RWPE2 (cell line): ENCODE data around the gene ZGRF1.

Source experiments
- ATAC-seq: fragments of 200-7000 bp; cut with Tn5 transposase; 3 replicates; pipeline ENCODE4 v1.9.1; 2021; ENCODE audit warnings: low read depth
- DNase-seq: peaks from one replicate; pipeline ENCODE4 v3.0.0-alpha.2; 2020; ENCODE audit warnings: low spot score
- H3K27ac ChIP-seq: fragments of 450-650 bp; 2 replicates; pipeline ENCODE4 v1.5.1; 2017; ENCODE audit warnings: mild to moderate bottlenecking; ENCODE audit not compliant: poor library complexity, severe bottlenecking
- H3K27me3 ChIP-seq: fragments of 250-450 bp; sonication (Bioruptor Pico); 2 replicates; pipeline ENCODE4 v1.5.1; 2021; ENCODE audit warnings: mild to moderate bottlenecking, moderate library complexity; ENCODE audit not compliant: insufficient read depth, poor library complexity, severe bottlenecking
- H3K36me3 ChIP-seq: fragments of 250-450 bp; sonication (Bioruptor Pico); 2 replicates; pipeline ENCODE4 v1.5.1; 2020; ENCODE audit warnings: low read depth, mild to moderate bottlenecking, moderate library complexity
- H3K4me1 ChIP-seq: fragments of 250-450 bp; sonication (Bioruptor Pico); 2 replicates; pipeline ENCODE4 v1.5.1; 2021; ENCODE audit warnings: mild to moderate bottlenecking, moderate library complexity; ENCODE audit not compliant: insufficient read depth, poor library complexity, severe bottlenecking
- H3K4me3 ChIP-seq: fragments of 250-450 bp; sonication (Bioruptor Pico); 2 replicates; pipeline ENCODE4 v1.5.1; 2021; ENCODE audit warnings: mild to moderate bottlenecking, moderate library complexity; ENCODE audit not compliant: severe bottlenecking
- H3K9me3 ChIP-seq: fragments of 250-450 bp; sonication (Bioruptor Pico); 2 replicates; pipeline ENCODE4 v1.5.1; 2021; ENCODE audit warnings: mild to moderate bottlenecking, moderate library complexity; ENCODE audit not compliant: severe bottlenecking
- TF ChIP-seq, protein P1 (sequence below): fragments of 450-650 bp; IDR thresholded peaks from one replicate; pipeline ENCODE4 v1.5.1; 2017; ENCODE audit warnings: mild to moderate bottlenecking, moderate library complexity; ENCODE audit not compliant: poor library complexity, severe bottlenecking

ZGRF1 gene

DNA sequence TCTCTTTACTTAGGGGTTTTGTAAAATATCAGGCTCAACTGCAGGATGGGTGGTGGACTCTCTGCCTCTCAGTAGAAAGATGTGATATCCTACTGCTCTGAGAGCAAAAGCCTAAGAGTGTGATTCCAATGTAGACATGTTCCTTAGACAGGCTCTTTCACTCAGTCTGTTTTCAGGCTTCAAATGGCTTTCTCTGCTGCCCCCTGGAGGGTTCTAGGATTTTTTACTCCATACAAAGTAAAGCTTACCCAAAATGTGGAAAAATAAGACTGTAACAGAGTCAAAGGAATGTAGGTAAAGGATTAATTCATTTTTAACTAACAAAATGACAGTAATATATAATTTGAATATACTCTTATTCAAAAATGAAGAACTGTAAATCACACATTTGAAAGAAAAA, 32.1 kb downstream of the ZGRF1 start:
- H3K4me3 ChIP-seq: no peak overlapping the region
- peak; percentile 66; the same call in 2 of the 3 replicates for ATAC-seq
- peaks cover 53% of the 10 kb centered on the region for H3K36me3 ChIP-seq
- no peaks in the 10 kb centered on the region for H3K4me1 ChIP-seq
- TF ChIP-seq, protein P1, sequence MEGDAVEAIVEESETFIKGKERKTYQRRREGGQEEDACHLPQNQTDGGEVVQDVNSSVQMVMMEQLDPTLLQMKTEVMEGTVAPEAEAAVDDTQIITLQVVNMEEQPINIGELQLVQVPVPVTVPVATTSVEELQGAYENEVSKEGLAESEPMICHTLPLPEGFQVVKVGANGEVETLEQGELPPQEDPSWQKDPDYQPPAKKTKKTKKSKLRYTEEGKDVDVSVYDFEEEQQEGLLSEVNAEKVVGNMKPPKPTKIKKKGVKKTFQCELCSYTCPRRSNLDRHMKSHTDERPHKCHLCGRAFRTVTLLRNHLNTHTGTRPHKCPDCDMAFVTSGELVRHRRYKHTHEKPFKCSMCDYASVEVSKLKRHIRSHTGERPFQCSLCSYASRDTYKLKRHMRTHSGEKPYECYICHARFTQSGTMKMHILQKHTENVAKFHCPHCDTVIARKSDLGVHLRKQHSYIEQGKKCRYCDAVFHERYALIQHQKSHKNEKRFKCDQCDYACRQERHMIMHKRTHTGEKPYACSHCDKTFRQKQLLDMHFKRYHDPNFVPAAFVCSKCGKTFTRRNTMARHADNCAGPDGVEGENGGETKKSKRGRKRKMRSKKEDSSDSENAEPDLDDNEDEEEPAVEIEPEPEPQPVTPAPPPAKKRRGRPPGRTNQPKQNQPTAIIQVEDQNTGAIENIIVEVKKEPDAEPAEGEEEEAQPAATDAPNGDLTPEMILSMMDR: peak; percentile 79
- no peak for DNase-seq
- H3K27me3 ChIP-seq: no peaks in the 10 kb centered on the region
- H3K9me3 ChIP-seq: no peaks in the 10 kb centered on the region
- no peak overlapping the region for H3K27ac ChIP-seq

GRCh38 chr4:112594993-112595392, 41.7 kb downstream of the ZGRF1 start:
- Histone ChIP-seq H3K9me3 (no peaks in the 10 kb centered on the region), H3K4me3 (no peak overlapping the region), H3K36me3 (peaks cover 9% of the 10 kb centered on the region), H3K4me1 (no peaks in the 10 kb centered on the region), H3K27ac (no peak overlapping the region), H3K27me3 (no peaks in the 10 kb centered on the region)
- DNase-seq (no peak), ATAC-seq (no peak)
- TF ChIP-seq, protein P1: no peak

GRCh38 chr4:112593438-112594133, 43.1 kb downstream of the ZGRF1 start:
- TF ChIP-seq, protein P1: no peak
- H3K4me1 ChIP-seq: no peaks in the 10 kb centered on the region
- H3K4me3 ChIP-seq: no peak overlapping the region
- peaks cover 15% of the 10 kb centered on the region for H3K36me3 ChIP-seq
- no peak for ATAC-seq
- DNase-seq: no peak
- no peaks in the 10 kb centered on the region for H3K9me3 ChIP-seq
- no peak overlapping the region for H3K27ac ChIP-seq
- H3K27me3 ChIP-seq: no peaks in the 10 kb centered on the region

GRCh38 chr4:112592717-112593116, 44.0 kb downstream of the ZGRF1 start:
- TF ChIP-seq, protein P1: no peak
- Histone ChIP-seq H3K4me3 (no peak overlapping the region), H3K4me1 (no peaks in the 10 kb centered on the region), H3K36me3 (peaks cover 19% of the 10 kb centered on the region), H3K9me3 (no peaks in the 10 kb centered on the region), H3K27me3 (no peaks in the 10 kb centered on the region), H3K27ac (no peak overlapping the region)
- ATAC-seq (no peak), DNase-seq (no peak)

DNA sequence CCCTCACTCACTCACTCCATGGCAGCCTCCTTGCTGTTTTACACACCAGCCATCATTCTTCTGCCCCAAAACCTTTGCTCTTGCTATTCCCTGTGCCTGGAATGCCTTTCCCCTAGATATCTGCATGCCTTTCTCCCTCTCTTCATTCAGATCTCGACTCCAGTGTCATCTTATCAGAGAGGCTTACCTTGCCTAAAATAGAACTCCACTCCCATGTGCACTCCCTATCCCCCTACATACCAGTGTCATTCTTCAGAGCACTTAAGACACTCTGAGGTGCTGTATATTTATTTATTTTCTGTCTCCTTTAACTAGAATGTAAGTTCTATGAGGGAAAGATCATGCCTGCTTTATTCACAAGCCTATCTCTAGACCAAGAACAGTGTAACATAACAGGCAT, 45.1 kb downstream of the ZGRF1 start:
- Histone ChIP-seq H3K9me3 (no peaks in the 10 kb centered on the region), H3K36me3 (peaks cover 24% of the 10 kb centered on the region), H3K4me3 (no peak overlapping the region), H3K27ac (no peak overlapping the region), H3K27me3 (no peaks in the 10 kb centered on the region), H3K4me1 (no peaks in the 10 kb centered on the region)
- TF ChIP-seq, protein P1: no peak
- DNase-seq (no peak), ATAC-seq (no peak)
